Measurements from ENCODE around the gene SH3BGRL2.
"Not testable (repeated sequence)": the region's sequence is repeated elsewhere in the genome, so short reads cannot be mapped to it uniquely, and the experiment has no call there.

The SH3BGRL2 gene

GRCh38 chr6:79649016-79649415 is 17.9 kb downstream of the SH3BGRL2 start:
- no peak for DNase-seq

GRCh38 chr6:79650950-79651349 is 19.8 kb downstream of the SH3BGRL2 start:
- DNase-seq = no peak

- DNase-seq = no peak
Measured at GRCh38 chr6:79656134-79656533, 25.0 kb downstream of the SH3BGRL2 start.

GRCh38 chr6:79657238-79657637 is 26.1 kb downstream of the SH3BGRL2 start:
- no peak for DNase-seq

GRCh38 chr6:79663655-79664054 is 32.5 kb downstream of the SH3BGRL2 start:
- DNase-seq = not testable (repeated sequence)

GRCh38 chr6:79665725-79666551 is 34.8 kb downstream of the SH3BGRL2 start:
- DNase-seq = no peak

- no peak for DNase-seq
Measured at GRCh38 chr6:79666634-79667033, 35.5 kb downstream of the SH3BGRL2 start.

- no peak for DNase-seq
Measured at GRCh38 chr6:79668381-79668780, 37.3 kb downstream of the SH3BGRL2 start.

- DNase-seq = no peak
Measured at GRCh38 chr6:79669766-79670165, 38.6 kb downstream of the SH3BGRL2 start.

- no peak for DNase-seq
Measured at GRCh38 chr6:79670789-79671188, 39.7 kb downstream of the SH3BGRL2 start.

- peak; percentile 13 for DNase-seq
Measured at GRCh38 chr6:79671600-79672266, 40.6 kb downstream of the SH3BGRL2 start.

- DNase-seq = peak; percentile 24
Measured at GRCh38 chr6:79672631-79673111, 41.5 kb downstream of the SH3BGRL2 start.

- no peak for DNase-seq
Measured at GRCh38 chr6:79673947-79674346, 42.8 kb downstream of the SH3BGRL2 start.

GRCh38 chr6:79676785-79677736 is 45.9 kb downstream of the SH3BGRL2 start:
- DNase-seq = no peak

GRCh38 chr6:79682682-79683081 is 51.6 kb downstream of the SH3BGRL2 start:
- not testable (repeated sequence) for DNase-seq

- DNase-seq = no peak
Measured at GRCh38 chr6:79684876-79685275, 53.7 kb downstream of the SH3BGRL2 start.

GRCh38 chr6:79686707-79687309 is 55.7 kb downstream of the SH3BGRL2 start:
- no peak for DNase-seq

GRCh38 chr6:79687759-79688158 is 56.6 kb downstream of the SH3BGRL2 start:
- DNase-seq = no peak

GRCh38 chr6:79694156-79694555 is 63.0 kb downstream of the SH3BGRL2 start:
- DNase-seq = no peak

GRCh38 chr6:79694623-79695343 is 63.7 kb downstream of the SH3BGRL2 start:
- no peak for DNase-seq

- no peak for DNase-seq
Measured at GRCh38 chr6:79697430-79697829, 66.3 kb downstream of the SH3BGRL2 start.

GRCh38 chr6:79699606-79700005 is 68.5 kb downstream of the SH3BGRL2 start:
- no peak for DNase-seq
